NCI-H524 (cell line): ENCODE data around the gene GRIP1.

Experiments used
- DNase-seq, 2 experiments: peaks; one replicate each; lab custom pipeline; 2025; lab: John Stamatoyannopoulos, UW

Gene GRIP1

GRCh38 chr12:66678338-66679275, at the start of gene GRIP1:
GRIP1 (minus strand) TSS chr12:66679076; CDS start chr12:66678904, 172 bp downstream.
- DNase-seq: peak in 1 of 2 experiments; percentile 65

GRCh38 chr12:66726556-66726955, 47.7 kb upstream of the GRIP1 start:
- DNase-seq: no peak

- DNase-seq: no peak
Observed at GRCh38 chr12:66725031-66725430, 46.2 kb upstream of the GRIP1 start.

- DNase-seq: no peak
Observed at GRCh38 chr12:66724616-66725015, 45.7 kb upstream of the GRIP1 start.

GRCh38 chr12:66724026-66724425, 45.1 kb upstream of the GRIP1 start:
- no peak for DNase-seq

GRCh38 chr12:66719862-66720261, 41.0 kb upstream of the GRIP1 start:
- no peak for DNase-seq

- DNase-seq: no peak
Observed at GRCh38 chr12:66717036-66717673, 38.3 kb upstream of the GRIP1 start.

- DNase-seq: no peak
Observed at GRCh38 chr12:66716522-66716921, 37.6 kb upstream of the GRIP1 start.

GRCh38 chr12:66714709-66715108, 35.8 kb upstream of the GRIP1 start:
- no peak for DNase-seq

- DNase-seq: no peak
Observed at GRCh38 chr12:66713984-66714383, 35.1 kb upstream of the GRIP1 start.

GRCh38 chr12:66709893-66710292, 31.0 kb upstream of the GRIP1 start:
- no peak for DNase-seq

- no peak for DNase-seq
Observed at GRCh38 chr12:66709457-66709773, 30.5 kb upstream of the GRIP1 start.

- DNase-seq: no peak
Observed at GRCh38 chr12:66708704-66709456, 30.0 kb upstream of the GRIP1 start.

- no peak for DNase-seq
Observed at GRCh38 chr12:66707002-66707697, 28.3 kb upstream of the GRIP1 start.

GRCh38 chr12:66699738-66700482, 21.0 kb upstream of the GRIP1 start:
- DNase-seq: no peak

- no peak for DNase-seq
Observed at GRCh38 chr12:66698558-66698957, 19.7 kb upstream of the GRIP1 start.

- DNase-seq: no peak
Observed at GRCh38 chr12:66697404-66697803, 18.5 kb upstream of the GRIP1 start.

- no peak for DNase-seq
Observed at GRCh38 chr12:66694666-66695613, 16.1 kb upstream of the GRIP1 start.

- DNase-seq: peak in 1 of 2 experiments; percentile 74
Observed at GRCh38 chr12:66693901-66694513, 15.1 kb upstream of the GRIP1 start.

- DNase-seq: no peak
Observed at GRCh38 chr12:66692986-66693385, 14.1 kb upstream of the GRIP1 start.
